Ishikawa (cell line): ENCODE results near the gene NHEJ1.

Experiments
- CEBPB ChIP-seq: IDR thresholded peaks from 2 replicates; pipeline ENCODE4 v1.6.1; 2012
- CREB1 ChIP-seq: IDR thresholded peaks from 2 replicates; pipeline ENCODE4 v1.6.1; 2012; ENCODE audit warnings: low read depth
- EGR1 ChIP-seq: IDR thresholded peaks from 2 replicates; pipeline ENCODE4 v1.6.1; 2012
- EP300 ChIP-seq: IDR thresholded peaks from 2 replicates; pipeline ENCODE4 v1.6.1; 2012; ENCODE audit warnings: borderline replicate concordance
- FOXM1 ChIP-seq: IDR thresholded peaks from 2 replicates; pipeline ENCODE4 v1.6.1; 2012; ENCODE audit warnings: low read depth, borderline replicate concordance
- MAX ChIP-seq: IDR thresholded peaks from 2 replicates; pipeline ENCODE4 v1.6.1; 2012
- NFIC ChIP-seq: IDR thresholded peaks from 2 replicates; pipeline ENCODE4 v1.6.1; 2012
- REST ChIP-seq: IDR thresholded peaks from 2 replicates; pipeline ENCODE4 v1.6.1; 2012; ENCODE audit warnings: low read depth, mild to moderate bottlenecking
- TAF1 ChIP-seq: IDR thresholded peaks from 2 replicates; pipeline ENCODE4 v1.6.1; 2012; ENCODE audit warnings: low read depth, mild to moderate bottlenecking
- TCF12 ChIP-seq: IDR thresholded peaks from 2 replicates; pipeline ENCODE4 v1.6.1; 2012; ENCODE audit warnings: low read depth
- TEAD4 ChIP-seq: IDR thresholded peaks from 2 replicates; pipeline ENCODE4 v1.6.1; 2012
- USF1 ChIP-seq: IDR thresholded peaks from 2 replicates; pipeline ENCODE4 v1.6.1; 2012
- YY1 ChIP-seq: IDR thresholded peaks from 2 replicates; pipeline ENCODE4 v1.6.1; 2012; ENCODE audit warnings: low read depth
- ZBTB7A ChIP-seq: IDR thresholded peaks from 2 replicates; pipeline ENCODE4 v1.6.1; 2012; ENCODE audit warnings: low read depth

- no peak for TF ChIP-seq TAF1
- TF ChIP-seq EP300: no peak
- TF ChIP-seq CREB1: no peak
- TF ChIP-seq EGR1: no peak
- TF ChIP-seq ZBTB7A: no peak
- no peak for TF ChIP-seq YY1
- no peak for TF ChIP-seq MAX
- TF ChIP-seq TCF12: no peak
- no peak for TF ChIP-seq CEBPB
- no peak for TF ChIP-seq REST
- TF ChIP-seq USF1: no peak
- TF ChIP-seq NFIC: no peak
- no peak for TF ChIP-seq FOXM1
- no peak for TF ChIP-seq TEAD4
These were observed 61.3 kb downstream of the NHEJ1 start for GRCh38 chr2:219099329-219099728.
